Measurements from ENCODE around the gene SLC25A51.
"Not testable (repeated sequence)": the region's sequence is repeated elsewhere in the genome, so short reads cannot be mapped to it uniquely, and the experiment has no call there.

SLC25A51 gene

DNA sequence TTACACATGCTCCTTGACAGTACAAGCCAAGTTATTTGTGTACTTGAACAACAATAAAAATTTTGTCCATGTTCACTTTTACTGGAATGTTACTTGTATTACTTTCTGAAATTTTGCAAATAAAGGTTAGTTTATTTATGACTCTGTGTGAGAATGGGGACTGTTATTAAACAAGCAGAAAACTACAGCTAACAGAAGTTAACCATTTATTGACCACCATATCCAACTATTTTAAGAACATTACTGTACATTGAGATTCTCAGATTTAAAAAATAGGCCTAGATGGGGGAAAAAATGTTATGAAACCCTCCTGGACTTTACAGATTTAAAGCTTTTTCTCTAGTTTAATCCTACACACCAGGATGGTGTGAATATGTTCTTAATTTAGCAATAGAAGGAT is 1.8 kb downstream of the SLC25A51 start:
- no peak for DNase-seq

GRCh38 chr9:37899041-37899440 is 4.9 kb downstream of the SLC25A51 start:
- no peak for DNase-seq

- no peak for DNase-seq
Measured at GRCh38 chr9:37897665-37898064, 6.3 kb downstream of the SLC25A51 start.

- DNase-seq, result no peak
Measured at GRCh38 chr9:37892063-37892462, 11.9 kb downstream of the SLC25A51 start.

DNA sequence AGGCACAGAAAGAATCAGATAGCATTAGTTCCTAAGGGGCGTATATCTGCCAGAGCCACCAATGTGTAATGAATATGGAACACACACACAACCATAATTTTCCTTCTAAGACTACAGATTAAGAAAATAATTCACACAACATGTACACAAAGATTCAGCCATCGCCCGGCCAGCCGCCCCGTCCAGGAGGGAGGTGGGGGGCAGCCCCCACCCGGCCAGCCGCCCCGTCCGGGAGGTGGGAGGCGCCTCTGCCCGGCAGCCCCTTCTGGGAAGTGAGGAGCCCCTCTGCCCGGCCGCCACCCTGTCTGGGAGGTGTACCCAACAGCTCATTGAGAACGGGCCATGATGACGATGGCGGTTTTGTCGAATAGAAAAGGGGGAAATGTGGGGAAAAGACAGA is 12.9 kb downstream of the SLC25A51 start:
- DNase-seq, result not testable (repeated sequence)

DNA sequence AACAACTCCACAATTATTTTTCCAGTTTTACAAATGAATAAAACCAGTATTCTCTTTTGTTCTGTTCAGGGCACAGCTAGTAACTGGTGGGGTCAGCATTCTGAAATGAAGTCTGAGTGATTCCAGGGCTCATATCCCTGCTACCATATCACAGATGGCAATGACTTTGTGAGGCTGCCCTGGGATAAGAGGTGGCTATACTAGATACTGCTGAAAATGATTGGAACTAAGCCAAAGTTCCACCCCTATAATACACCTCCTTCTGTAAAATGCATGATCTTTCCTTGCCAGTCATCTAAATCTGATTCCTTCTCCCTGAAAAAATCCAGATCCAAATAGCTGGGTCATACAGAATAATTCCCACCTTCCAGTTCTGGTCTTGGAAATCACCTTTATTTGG is 14.4 kb downstream of the SLC25A51 start:
- no peak for DNase-seq

- DNase-seq, result not testable (repeated sequence)
Measured at GRCh38 chr9:37887977-37888583, 15.8 kb downstream of the SLC25A51 start.

- DNase-seq, result no peak
Measured at GRCh38 chr9:37880916-37881479, 22.9 kb downstream of the SLC25A51 start.

DNA sequence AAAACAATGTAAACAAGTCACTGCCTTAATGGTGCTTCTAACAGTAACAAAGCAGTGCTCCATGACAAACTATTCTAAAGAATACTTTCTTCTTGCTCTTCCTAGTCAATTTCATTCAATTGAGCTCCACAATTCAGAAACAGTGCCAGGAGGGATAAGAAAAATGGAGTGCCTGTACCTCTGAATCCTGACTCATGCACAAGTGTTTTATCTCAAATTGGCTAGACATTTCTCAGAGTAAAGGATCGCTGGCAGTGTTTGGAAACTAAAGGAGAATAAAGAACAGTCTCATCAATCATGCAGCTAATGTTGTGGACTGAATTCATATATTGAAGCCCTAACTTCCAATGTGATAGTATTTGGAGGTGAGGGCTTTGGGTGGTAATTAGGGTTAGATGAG is 27.6 kb downstream of the SLC25A51 start:
- no peak for DNase-seq

- DNase-seq, result no peak
Measured at GRCh38 chr9:37873955-37874354, 30.0 kb downstream of the SLC25A51 start.

DNA sequence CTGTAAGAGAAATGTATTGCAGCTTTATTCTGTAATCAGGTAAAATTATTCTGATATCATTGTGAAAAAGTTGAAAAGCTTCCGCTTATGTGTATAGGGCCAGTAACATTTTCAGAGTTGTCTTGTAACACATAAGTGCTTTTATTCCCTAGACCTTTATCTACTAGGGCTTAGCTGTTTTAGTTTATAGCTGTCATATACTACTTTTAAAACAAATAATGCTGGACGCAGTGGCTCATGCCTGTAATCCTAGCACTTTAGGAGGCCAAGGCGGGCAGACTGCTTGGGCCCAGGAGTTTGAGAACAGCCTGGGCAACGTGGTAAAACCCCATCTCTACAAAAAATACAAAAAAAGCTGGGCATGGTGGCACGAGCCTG is 33.1 kb downstream of the SLC25A51 start:
- no peak for DNase-seq

GRCh38 chr9:37870081-37870798 is 33.7 kb downstream of the SLC25A51 start:
- no peak for DNase-seq

DNA sequence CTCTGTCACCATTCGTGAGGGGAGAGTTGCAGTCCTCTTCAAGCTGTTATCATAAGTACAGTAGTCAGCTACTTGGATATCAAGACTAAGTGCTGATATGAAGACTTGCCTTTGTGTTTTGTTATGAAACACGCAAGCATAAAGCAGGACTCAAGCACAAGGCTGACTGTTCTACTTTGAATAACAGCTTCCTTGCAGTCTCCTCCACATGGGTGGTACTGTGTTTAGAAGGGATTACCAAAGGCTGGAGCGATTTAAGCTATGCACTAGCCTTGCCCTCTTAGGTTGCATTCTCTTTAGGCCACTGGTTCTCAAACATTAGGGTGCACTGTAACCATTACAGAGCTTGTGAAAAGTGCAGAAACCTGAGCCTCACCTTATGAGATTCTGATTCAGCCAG is 41.4 kb downstream of the SLC25A51 start:
- no peak for DNase-seq

- DNase-seq, result no peak
Measured at GRCh38 chr9:37859043-37859442, 44.9 kb downstream of the SLC25A51 start.

DNA sequence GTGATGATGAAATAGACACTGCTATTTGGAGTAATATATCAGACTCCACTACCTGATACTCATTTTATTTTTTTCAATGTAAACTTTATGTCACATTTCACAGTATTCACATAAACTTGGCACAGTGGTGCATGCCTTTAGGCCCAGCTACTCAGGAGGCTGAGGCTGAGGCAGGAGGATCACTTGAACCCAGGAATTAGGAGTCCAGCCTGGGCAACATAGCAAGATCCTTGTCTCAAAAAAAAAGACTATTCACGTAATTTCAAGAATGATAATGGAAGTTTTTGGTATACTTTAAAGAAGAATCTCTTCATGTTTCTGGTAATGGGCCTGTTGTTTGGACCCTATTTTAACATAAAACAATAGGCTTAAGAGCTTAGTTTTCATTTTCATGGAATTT is 47.4 kb downstream of the SLC25A51 start:
- DNase-seq, result no peak

- DNase-seq, result no peak
Measured at GRCh38 chr9:37852222-37852621, 51.7 kb downstream of the SLC25A51 start.

DNA sequence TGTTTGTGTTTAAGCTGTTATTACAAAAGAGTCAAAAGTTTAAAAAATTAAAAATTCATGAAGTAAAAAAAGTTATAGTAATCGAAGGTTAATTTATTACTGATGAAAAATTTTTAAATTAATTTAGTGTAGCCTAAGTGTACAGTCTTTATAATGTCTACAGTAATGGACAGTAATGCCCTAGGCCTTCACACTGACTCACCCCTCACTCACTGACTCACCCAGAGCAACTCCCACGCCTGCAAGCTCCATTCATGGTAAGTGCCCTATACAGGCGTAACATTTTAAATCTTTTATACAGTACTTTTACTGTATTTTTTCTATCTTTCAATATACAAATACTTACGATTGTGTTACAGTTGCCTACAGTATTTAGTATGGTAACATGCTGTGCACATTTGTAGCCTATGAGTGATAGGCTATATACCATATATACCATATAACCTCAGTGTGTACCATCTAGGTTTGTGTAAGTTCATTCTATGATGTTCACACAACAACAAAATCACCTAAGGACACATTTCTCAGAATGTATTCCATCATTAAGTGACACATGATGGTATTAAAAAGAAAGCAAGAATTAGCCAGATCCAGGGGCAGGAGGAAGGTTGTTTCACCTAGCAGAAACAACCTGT is 63.2 kb downstream of the SLC25A51 start:
- DNase-seq, result no peak

DNA sequence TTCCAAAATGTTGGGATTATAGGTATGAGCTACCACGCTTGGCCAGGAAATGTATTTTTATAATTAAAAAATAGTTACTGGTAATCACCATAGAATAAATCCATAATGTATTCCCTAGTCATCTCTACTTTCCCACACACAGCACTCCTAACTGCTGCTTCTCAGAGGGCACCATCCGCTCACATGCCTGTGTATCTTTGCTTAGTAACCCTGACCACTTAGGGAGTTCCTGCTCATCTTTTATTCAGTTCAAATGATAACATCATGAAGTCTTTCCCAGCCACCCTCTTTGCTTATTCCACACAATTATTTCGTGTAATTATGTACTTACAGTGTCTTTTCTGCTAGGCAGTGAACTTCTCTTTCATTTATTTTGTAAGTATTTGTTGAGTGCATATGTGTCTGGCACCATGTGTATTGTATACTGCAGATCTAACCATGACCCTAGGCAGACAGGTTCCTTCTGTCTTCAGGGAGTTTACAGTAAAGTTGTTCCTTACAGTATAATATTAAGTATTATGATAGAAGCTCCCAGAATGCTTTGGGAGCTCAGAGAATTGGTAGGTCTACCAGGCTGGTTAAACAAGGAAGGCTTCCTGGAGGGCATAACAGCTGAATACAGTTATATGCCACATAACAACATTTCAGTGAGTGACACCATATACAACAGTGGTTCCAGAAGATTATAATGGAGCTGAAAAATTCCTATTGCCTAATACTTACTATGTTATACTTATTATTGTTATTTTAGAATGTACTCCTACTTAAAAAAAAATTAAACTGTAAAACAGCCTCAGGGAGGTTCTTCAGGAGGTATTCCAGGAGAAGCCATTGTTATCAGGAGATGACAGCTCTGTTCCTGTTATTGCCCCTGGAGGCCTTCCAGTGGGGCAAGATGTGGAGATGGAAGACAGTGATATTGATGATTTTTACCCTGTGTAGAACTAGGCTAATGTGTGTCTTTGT is 64.1 kb downstream of the SLC25A51 start:
- DNase-seq, result no peak

All from NCI-H146 (cell line).